Loucy (cell line): Measurements from ENCODE around the gene MLYCD.

Source experiments
- H2AFZ ChIP-seq: fragments of 200-600 bp; sonication (generic); 2 replicates; pipeline ENCODE4 v1.6.0; 2016; ENCODE audit warnings: antibody characterized with exemption, mild to moderate bottlenecking, low read length, moderate library complexity
- H3F3A ChIP-seq: fragments of 200-600 bp; 2 replicates; pipeline ENCODE4 v1.6.0; 2016; ENCODE audit warnings: antibody characterized with exemption, low read depth, mild to moderate bottlenecking
- H3K27me3 ChIP-seq: fragments of 200-600 bp; sonication (generic); 2 replicates; pipeline ENCODE4 v1.6.1; 2014; ENCODE audit warnings: low read length, mild to moderate bottlenecking; ENCODE audit not compliant: insufficient read depth, poor library complexity, severe bottlenecking
- H3K36me3 ChIP-seq: fragments of 200-600 bp; sonication (generic); 2 replicates; pipeline ENCODE4 v1.6.1; 2016; ENCODE audit warnings: low read length; ENCODE audit not compliant: insufficient read depth
- H3K4me1 ChIP-seq: fragments of 200-600 bp; sonication (generic); 2 replicates; pipeline ENCODE4 v1.5.1; 2014; ENCODE audit warnings: low read length, mild to moderate bottlenecking; ENCODE audit not compliant: insufficient read depth, poor library complexity, severe bottlenecking
- H3K4me2 ChIP-seq: fragments of 200-600 bp; sonication (generic); 2 replicates; pipeline ENCODE4 v1.6.0; 2014; ENCODE audit warnings: antibody characterized with exemption, low read length, low read depth, mild to moderate bottlenecking; ENCODE audit not compliant: poor library complexity, severe bottlenecking
- H3K4me3 ChIP-seq: fragments of 200-600 bp; sonication (generic); 2 replicates; pipeline ENCODE4 v1.5.1; 2014; ENCODE audit warnings: low read length, mild to moderate bottlenecking, mixed read lengths; ENCODE audit not compliant: poor library complexity, severe bottlenecking
- H3K79me2 ChIP-seq: fragments of 200-600 bp; sonication (generic); 2 replicates; pipeline ENCODE4 v1.6.1; 2014; ENCODE audit warnings: low read length; ENCODE audit not compliant: insufficient read depth
- H3K9ac ChIP-seq: fragments of 200-600 bp; sonication (generic); 2 replicates; pipeline ENCODE4 v1.6.0; 2014; ENCODE audit warnings: mild to moderate bottlenecking, low read depth, low read length, moderate library complexity; ENCODE audit not compliant: poor library complexity, severe bottlenecking
- H3K9me2 ChIP-seq: fragments of 200-600 bp; sonication (generic); replicated peaks from 2 replicates; pipeline ENCODE4 v1.6.1; 2016; ENCODE audit warnings: low read depth, low read length, mixed read lengths
- H3K9me3 ChIP-seq: fragments of 200-600 bp; sonication (generic); 2 replicates; pipeline ENCODE4 v1.6.1; 2014; ENCODE audit warnings: mild to moderate bottlenecking, antibody characterized with exemption, low read length, low read depth; ENCODE audit not compliant: insufficient read depth
- H4K20me1 ChIP-seq: fragments of 200-600 bp; sonication (generic); 2 replicates; pipeline ENCODE4 v1.6.0; 2014; ENCODE audit warnings: antibody characterized with exemption, low read length, mild to moderate bottlenecking; ENCODE audit not compliant: insufficient read depth, poor library complexity, severe bottlenecking
- EZH2phosphoT487 ChIP-seq: fragments of 200-600 bp; IDR thresholded peaks from 2 replicates; pipeline ENCODE4 v1.6.1; 2018; ENCODE audit warnings: antibody characterized with exemption, mild to moderate bottlenecking, moderate library complexity, borderline replicate concordance
- TF ChIP-seq, protein P1 (sequence below): fragments of 200-600 bp; sonication (generic); conservative IDR thresholded peaks from 2 replicates; pipeline ENCODE4 v1.5.1; 2014; ENCODE audit warnings: mild to moderate bottlenecking, antibody characterized with exemption, low read length

The MLYCD gene

GRCh38 chr16:83898463-83899271 lies at the start of gene MLYCD:
Gene MLYCD, plus strand, starts transcription at chr16:83899115. Its CDS starts 30 bp downstream, at chr16:83899145.
- Histone ChIP-seq H3K36me3 (no peaks in the 10 kb centered on the region), H2AFZ (peak within 1 kb of the TSS; percentile 92), H4K20me1 (peaks cover 23% of the 10 kb centered on the region), H3K9me3 (no peaks in the 10 kb centered on the region), H3K79me2 (peaks cover 30% of the 10 kb centered on the region), H3K4me1 (peaks cover 34% of the 10 kb centered on the region), H3K4me2 (peak within 1 kb of the TSS; percentile 98), H3K9ac (peak within 1 kb of the TSS; percentile 81), H3K4me3 (peak within 1 kb of the TSS; percentile 94), H3K9me2 (no peaks in the 10 kb centered on the region), H3F3A (no peaks in the 10 kb centered on the region), H3K27me3 (no peaks in the 10 kb centered on the region)
- TF ChIP-seq EZH2phosphoT487: no peak
- TF ChIP-seq, protein P1, sequence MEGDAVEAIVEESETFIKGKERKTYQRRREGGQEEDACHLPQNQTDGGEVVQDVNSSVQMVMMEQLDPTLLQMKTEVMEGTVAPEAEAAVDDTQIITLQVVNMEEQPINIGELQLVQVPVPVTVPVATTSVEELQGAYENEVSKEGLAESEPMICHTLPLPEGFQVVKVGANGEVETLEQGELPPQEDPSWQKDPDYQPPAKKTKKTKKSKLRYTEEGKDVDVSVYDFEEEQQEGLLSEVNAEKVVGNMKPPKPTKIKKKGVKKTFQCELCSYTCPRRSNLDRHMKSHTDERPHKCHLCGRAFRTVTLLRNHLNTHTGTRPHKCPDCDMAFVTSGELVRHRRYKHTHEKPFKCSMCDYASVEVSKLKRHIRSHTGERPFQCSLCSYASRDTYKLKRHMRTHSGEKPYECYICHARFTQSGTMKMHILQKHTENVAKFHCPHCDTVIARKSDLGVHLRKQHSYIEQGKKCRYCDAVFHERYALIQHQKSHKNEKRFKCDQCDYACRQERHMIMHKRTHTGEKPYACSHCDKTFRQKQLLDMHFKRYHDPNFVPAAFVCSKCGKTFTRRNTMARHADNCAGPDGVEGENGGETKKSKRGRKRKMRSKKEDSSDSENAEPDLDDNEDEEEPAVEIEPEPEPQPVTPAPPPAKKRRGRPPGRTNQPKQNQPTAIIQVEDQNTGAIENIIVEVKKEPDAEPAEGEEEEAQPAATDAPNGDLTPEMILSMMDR: no peak

- no peaks in the 10 kb centered on the region for H4K20me1 ChIP-seq
- no peak overlapping the region for H2AFZ ChIP-seq
- H3K27me3 ChIP-seq: no peaks in the 10 kb centered on the region
- no peaks in the 10 kb centered on the region for H3K36me3 ChIP-seq
- no peaks in the 10 kb centered on the region for H3K4me1 ChIP-seq
- H3K9ac ChIP-seq: no peak overlapping the region
- H3K9me3 ChIP-seq: no peaks in the 10 kb centered on the region
- H3F3A ChIP-seq: no peaks in the 10 kb centered on the region
- no peaks in the 10 kb centered on the region for H3K9me2 ChIP-seq
- TF ChIP-seq EZH2phosphoT487: no peak
- TF ChIP-seq, protein P1: no peak
- H3K4me3 ChIP-seq: no peak overlapping the region
- no peaks in the 10 kb centered on the region for H3K79me2 ChIP-seq
- H3K4me2 ChIP-seq: no peak overlapping the region
Measured at GRCh38 chr16:83849421-83849820, 49.5 kb upstream of the MLYCD start.

- Histone ChIP-seq H3K9me3 (no peaks in the 10 kb centered on the region), H3K9ac (no peak overlapping the region)
Measured at GRCh38 chr16:83850947-83851346, 48.0 kb upstream of the MLYCD start.

More at GRCh38 chr16:83850947-83851346, 48.0 kb upstream of the MLYCD start:
- no peaks in the 10 kb centered on the region for H3K9me2 ChIP-seq
- no peaks in the 10 kb centered on the region for H3K4me1 ChIP-seq
- no peaks in the 10 kb centered on the region for H3K36me3 ChIP-seq
- H4K20me1 ChIP-seq: no peaks in the 10 kb centered on the region
- no peaks in the 10 kb centered on the region for H3F3A ChIP-seq
- TF ChIP-seq, protein P1: no peak
- TF ChIP-seq EZH2phosphoT487: no peak
- H3K27me3 ChIP-seq: no peaks in the 10 kb centered on the region
- H3K4me2 ChIP-seq: no peak overlapping the region
- no peaks in the 10 kb centered on the region for H3K79me2 ChIP-seq
- no peak overlapping the region for H2AFZ ChIP-seq
- H3K4me3 ChIP-seq: no peak overlapping the region
